ENCODE results near the gene NOL11.

- TF ChIP-seq CTCF (IDR thresholded peaks at IDR 0.05; ENCODE audit: low read depth, low read length, poor library complexity, severe bottlenecking) (peak; percentile 73), EZH2phosphoT487 (IDR thresholded peaks at IDR 0.05; ENCODE audit: borderline replicate concordance, low read length) (no peak)
Measured at GRCh38 chr17:67779098-67779672, 61.4 kb downstream of the NOL11 start.

Measured in DOHH2 (cell line).